CD14-positive monocyte (primary cell): ENCODE data around the gene PAPSS2. TPM values are rescaled to one million over a fixed set of nuclear protein-coding genes. Genes with fewer than 3 reads are reported as not detected.

Source experiments
- DNase-seq, 3 donors: peaks; one replicate each; pipeline ENCODE4 v3.0.0-alpha.2; 2011 to 2022
- H2AFZ ChIP-seq: 2 replicates; pipeline ENCODE4 v1.6.0; 2012; ENCODE audit warnings: mild to moderate bottlenecking, low read depth, low read length, inconsistent platforms; ENCODE audit not compliant: insufficient read depth, poor library complexity, severe bottlenecking
- H3K27ac ChIP-seq, 2 donors: 1 replicate in 1 of 2; 2 replicates in 1 of 2; pipeline ENCODE4 v1.5.1; 2012 to 2013; ENCODE audit warnings: low read length in 2 of 2, control low read depth in 1 of 2, inconsistent platforms in 1 of 2, low read depth in 1 of 2, mild to moderate bottlenecking in 1 of 2
- H3K27me3 ChIP-seq, 2 donors: one replicate each; pipeline versions ENCODE4 v1.6.0 to v1.6.1; 2011 to 2013; ENCODE audit warnings: low read length in 2 of 2; ENCODE audit not compliant: control insufficient read depth in 2 of 2, insufficient read depth in 2 of 2
- H3K36me3 ChIP-seq, 2 donors: replicated peaks in 1 of 2; 1 replicate in 1 of 2; 2 replicates in 1 of 2; pipeline versions ENCODE4 v1.5.1 to v1.6.1; 2012 to 2013; ENCODE audit warnings: low read length in 2 of 2, control low read depth in 1 of 2, inconsistent platforms in 1 of 2, mild to moderate bottlenecking in 1 of 2; ENCODE audit not compliant: insufficient read depth in 2 of 2, control insufficient read depth in 1 of 2
- H3K4me1 ChIP-seq, 2 donors: 1 replicate in 1 of 2; 2 replicates in 1 of 2; pipeline versions ENCODE4 v1.5.1 to v1.6.1; 2012 to 2013; ENCODE audit warnings: low read length in 2 of 2, control low read depth in 1 of 2, inconsistent platforms in 1 of 2, mild to moderate bottlenecking in 1 of 2, moderate library complexity in 1 of 2; ENCODE audit not compliant: insufficient read depth in 2 of 2, control insufficient read depth in 1 of 2
- H3K4me2 ChIP-seq: replicated peaks from 2 replicates; pipeline ENCODE3; 2012; ENCODE audit warnings: low read length, moderate library complexity, mild to moderate bottlenecking; ENCODE audit not compliant: poor library complexity, severe bottlenecking; ENCODE audit errors: extremely low read depth
- H3K4me3 ChIP-seq, 3 experiments: fragments of 200-600 bp in 1 of 3; sonication (generic) in 1 of 3; replicated peaks in 1 of 3; 1 replicate in 2 of 3; 2 replicates in 1 of 3; pipeline ENCODE4 v1.5.1; 2011 to 2013; ENCODE audit warnings: low read length in 3 of 3, mild to moderate bottlenecking in 3 of 3, control low read depth in 2 of 3, low read depth in 2 of 3, inconsistent platforms in 1 of 3, moderate library complexity in 1 of 3
- H3K79me2 ChIP-seq: 2 replicates; pipeline ENCODE4 v1.6.0; 2012; ENCODE audit warnings: mild to moderate bottlenecking, control low read depth, inconsistent platforms, low read length, moderate library complexity; ENCODE audit not compliant: insufficient read depth
- H3K9ac ChIP-seq: 2 replicates; pipeline ENCODE4 v1.6.0; 2017; ENCODE audit warnings: low read length, mild to moderate bottlenecking; ENCODE audit not compliant: insufficient read depth, poor library complexity, severe bottlenecking
- H3K9me3 ChIP-seq, 2 donors: replicated peaks in 1 of 2; 1 replicate in 1 of 2; 2 replicates in 1 of 2; pipeline versions ENCODE4 v1.5.1 to v1.6.1; 2012 to 2013; ENCODE audit warnings: low read length in 2 of 2, control low read depth in 1 of 2; ENCODE audit not compliant: control insufficient read depth in 1 of 2, insufficient read depth in 1 of 2
- H4K20me1 ChIP-seq: 2 replicates; pipeline ENCODE4 v1.6.0; 2012; ENCODE audit warnings: mild to moderate bottlenecking, low read length, control low read depth, moderate library complexity; ENCODE audit not compliant: insufficient read depth
- H3K27ac Mint-ChIP-seq, 7 donors: one replicate each; pipeline ENCODE4 v1.8.0; 2020; ENCODE audit warnings: mild to moderate bottlenecking in 7 of 7, mixed read lengths in 7 of 7, moderate library complexity in 6 of 7, inconsistent platforms in 2 of 7
- H3K27me3 Mint-ChIP-seq, 3 donors: one replicate each; pipeline ENCODE4 v1.8.0; 2021 to 2022; ENCODE audit warnings: low read depth in 3 of 3, mild to moderate bottlenecking in 3 of 3, mixed read lengths in 3 of 3, moderate library complexity in 3 of 3, inconsistent platforms in 1 of 3
- H3K36me3 Mint-ChIP-seq, 2 donors: one replicate each; pipeline ENCODE4 v1.8.0; 2020; ENCODE audit warnings: mixed read lengths in 2 of 2, inconsistent platforms in 1 of 2, mild to moderate bottlenecking in 1 of 2
- H3K4me1 Mint-ChIP-seq: one replicate; pipeline ENCODE4 v1.8.0; 2020; ENCODE audit warnings: mild to moderate bottlenecking, mixed read lengths
- H3K4me3 Mint-ChIP-seq, 2 donors: one replicate each; pipeline ENCODE4 v1.8.0; 2020; ENCODE audit warnings: mild to moderate bottlenecking in 2 of 2, mixed read lengths in 2 of 2, moderate library complexity in 1 of 2
- H3K9me3 Mint-ChIP-seq, 7 donors: one replicate each; pipeline ENCODE4 v1.8.0; 2020 to 2022; ENCODE audit warnings: mixed read lengths in 7 of 7, mild to moderate bottlenecking in 6 of 7, moderate library complexity in 6 of 7, inconsistent platforms in 2 of 7
- CTCF ChIP-seq: fragments of 200-600 bp; IDR thresholded peaks from one replicate; pipeline ENCODE4 v1.8.0; 2022; ENCODE audit warnings: antibody characterized with exemption, mild to moderate bottlenecking
- WGBS: methylation state at CpG from one replicate; pipeline ENCODE4 v1.1.5; 2013; ENCODE audit warnings: missing lambda C conversion rate; ENCODE audit not compliant: insufficient coverage; 5-methylcytosine and 5-hydroxymethylcytosine counted together
- intact Hi-C, 2 donors: fragments of 100-400 bp; cut with micrococcal nuclease; formaldehyde crosslinking; loops; one replicate each; pipeline versions ENCODE4 v1.15.0 to v1.15.1; 2023
- polyA plus RNA-seq, 3 donors: library from polyadenylated mRNA; depleted of rRNA in 1 of 3; unstranded in 2 of 3; stranded (reverse) in 1 of 3; fragments of 300-500 nt in 2 of 3; fragments of >200 nt in 1 of 3; fragmentation: Illumina TruSeq in 2 of 3; gene quantifications; 1 replicate in 2 of 3; 2 replicates in 1 of 3; pipeline ENCODE4 v1.2.3, GENCODE V29; 2012 to 2021

Gene PAPSS2
- polyA plus RNA-seq, 3 donors: 3.5 to 6.5 (median 6.2) TPM

- H3K9ac ChIP-seq: no peak overlapping the region
- H3K4me3 ChIP-seq: no peak overlapping the region
- Mint-ChIP-seq H3K4me1 (peaks cover 13% of the 10 kb centered on the region), H3K9me3 (no peaks in the 10 kb centered on the region), H3K27me3 (peaks cover 0 to 2% (median 0%) of the 10 kb centered on the region in 3 donors), H3K27ac (peak overlapping the region in 1 of 7 donors; percentile 60), H3K36me3 (no peaks in the 10 kb centered on the region), H3K4me3 (no peak overlapping the region)
- peaks cover 8 to 12% of the 10 kb centered on the region in 2 donors for H3K4me1 ChIP-seq
- H3K27ac ChIP-seq: no peak overlapping the region
- no peak for DNase-seq
- H4K20me1 ChIP-seq: no peaks in the 10 kb centered on the region
- TF ChIP-seq CTCF: no peak
- no peak overlapping the region for H2AFZ ChIP-seq
- H3K4me2 ChIP-seq: no peak overlapping the region
- intact Hi-C loops: no loop called here
- H3K9me3 ChIP-seq: no peaks in the 10 kb centered on the region
- H3K36me3 ChIP-seq: no peaks in the 10 kb centered on the region
- 93% methylated on average over 2 of the region's 3 CpGs for WGBS
- H3K79me2 ChIP-seq: no peaks in the 10 kb centered on the region
- no peaks in the 10 kb centered on the region for H3K27me3 ChIP-seq
Measured at GRCh38 chr10:87715552-87716347, 56.1 kb downstream of the PAPSS2 start.

- H3K4me1 Mint-ChIP-seq: peaks cover 13% of the 10 kb centered on the region
- intact Hi-C loops: no loop called here
Measured at GRCh38 chr10:87716348-87716670, 56.6 kb downstream of the PAPSS2 start.

More at GRCh38 chr10:87716348-87716670, 56.6 kb downstream of the PAPSS2 start:
- Histone ChIP-seq H4K20me1 (no peaks in the 10 kb centered on the region), H3K4me3 (no peak overlapping the region), H3K27me3 (no peaks in the 10 kb centered on the region), H3K36me3 (no peaks in the 10 kb centered on the region), H3K9ac (no peak overlapping the region), H3K9me3 (no peaks in the 10 kb centered on the region), H3K4me2 (no peak overlapping the region), H3K79me2 (no peaks in the 10 kb centered on the region), H3K27ac (no peak overlapping the region), H2AFZ (no peak overlapping the region), H3K4me1 (peaks cover 8 to 12% of the 10 kb centered on the region in 2 donors)
- Mint-ChIP-seq H3K4me3 (no peak overlapping the region), H3K27ac (no peak overlapping the region), H3K36me3 (no peaks in the 10 kb centered on the region), H3K9me3 (no peaks in the 10 kb centered on the region), H3K27me3 (peaks cover 0 to 2% (median 0%) of the 10 kb centered on the region in 3 donors)
- DNase-seq: no peak
- WGBS: 40% methylated on average over 1 of the region's 4 CpGs
- no peak for TF ChIP-seq CTCF
